A549 treated with ZK216348 at 1 μM for 4 hours (cell line): ENCODE results near the gene IL10RB. TPM values are rescaled to one million over a fixed set of nuclear protein-coding genes. Genes with fewer than 3 reads are reported as not detected.

Experiments used
- total RNA-seq: library from RNA; stranded (reverse); fragments of 200-300 nt; extraction: Qiagen RNA extraction; gene quantifications from 5 replicates; pipeline ENCODE4 v1.2.3, GENCODE V29; 2022; ENCODE audit warnings: low read depth

IL10RB gene
- total RNA-seq: 14.8 to 20.6 TPM (median 18.7 TPM) in 5 replicates

GRCh38 chr21:33266050-33266788, at the start of gene IL10RB:
Gene IL10RB, plus strand, starts transcription at chr21:33266367. Its CDS starts 99 bp downstream, at chr21:33266466.

GRCh38 chr21:33229784-33230544, 36.2 kb upstream of the IL10RB start, which contains the start of gene IFNAR2:
Gene IFNAR2, plus strand, starts transcription at chr21:33229938. Its CDS starts 11,985 bp downstream, at chr21:33241923.

GRCh38 chr21:33324291-33325221, 58.4 kb downstream of the IL10RB start, which contains the start of gene IFNAR1:
Gene IFNAR1, plus strand, starts transcription at chr21:33324970. Its CDS starts 86 bp downstream, at chr21:33325056.

Other genes with a start within 250 kb of the IL10RB start
- gene OLIG2, start 240.4 kb upstream of the IL10RB start, total RNA-seq: not detected in 5 replicates
- gene OLIG1, start 196.2 kb upstream of the IL10RB start, total RNA-seq: not detected in 5 replicates
- 12.5 to 16.6 TPM (median 12.9 TPM) in 5 replicates for gene IFNAR2, start 36.4 kb upstream of the IL10RB start, total RNA-seq
- gene IFNAR1, start 58.6 kb downstream of the IL10RB start, total RNA-seq: 13.7 to 23.8 TPM (median 16.1 TPM) in 5 replicates
- gene IFNGR2, start 137.0 kb downstream of the IL10RB start, total RNA-seq: 47.0 to 57.9 TPM (median 54.6 TPM) in 5 replicates
- gene TMEM50B, start 213.6 kb downstream of the IL10RB start, total RNA-seq: 8.6 to 12.2 TPM (median 10.4 TPM) in 5 replicates
- 0.17 to 0.54 TPM (median 0.27 TPM) in 5 replicates for gene DNAJC28, start 225.3 kb downstream of the IL10RB start, total RNA-seq